B cell (primary cell): ENCODE data around the gene UCP2.

ENCODE experiments used
- CTCF ChIP-seq: fragments of 200-600 bp; IDR thresholded peaks from one replicate; pipeline ENCODE4 v1.8.0; 2022; ENCODE audit warnings: antibody characterized with exemption, mild to moderate bottlenecking
- EZH2 ChIP-seq: IDR thresholded peaks from 2 replicates; pipeline ENCODE4 v1.6.1; 2012; ENCODE audit warnings: borderline replicate concordance, low read depth, mild to moderate bottlenecking, moderate library complexity, low read length; ENCODE audit not compliant: insufficient read depth, poor library complexity, severe bottlenecking

DNA sequence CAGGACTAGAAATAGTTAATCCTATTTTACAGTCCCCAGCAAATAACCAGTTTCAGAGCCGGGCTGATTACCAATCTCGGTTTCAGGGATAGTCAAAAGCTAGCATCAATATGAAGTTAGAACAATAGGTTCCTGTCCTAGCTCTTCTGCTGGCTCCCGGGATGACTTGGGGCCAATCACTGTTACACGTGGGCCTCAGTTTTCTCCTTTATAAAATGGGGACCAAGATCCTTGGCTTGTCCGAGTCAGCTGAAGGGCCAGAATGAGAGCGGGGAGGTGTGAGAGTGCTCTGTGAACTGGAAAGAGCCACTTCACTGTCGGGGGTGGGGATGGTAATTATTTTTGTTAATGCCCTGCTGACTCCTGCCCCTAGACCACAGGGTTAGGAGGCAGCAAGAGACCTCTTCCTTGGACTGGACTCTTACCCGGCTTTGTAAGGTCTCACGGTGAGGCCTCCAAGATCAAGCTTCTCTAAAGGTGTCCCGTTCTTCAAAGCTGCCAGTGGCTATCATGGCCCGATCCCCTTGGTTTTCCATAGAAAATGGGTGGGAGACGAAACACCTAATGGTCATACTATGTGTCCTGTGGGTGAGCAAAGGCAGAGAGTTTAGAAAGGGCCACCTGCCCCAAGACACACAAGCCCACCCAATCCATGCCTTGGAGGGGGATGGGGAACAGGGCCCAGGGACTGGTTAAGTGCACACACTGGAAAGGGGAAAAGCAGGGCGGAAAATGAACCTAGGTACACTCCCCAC lies 1.4 kb downstream of the UCP2 start:
- no peak for TF ChIP-seq CTCF
- no peak for TF ChIP-seq EZH2
